OCI-LY7 (cell line): ENCODE measurements around the gene HMX2.

Experiments used
- CTCF ChIP-seq: fragments of 200-600 bp; sonication (generic); conservative IDR thresholded peaks from 2 replicates; pipeline ENCODE4 v1.5.1; 2014; ENCODE audit warnings: mild to moderate bottlenecking, antibody characterized with exemption, low read length, moderate library complexity, mixed read lengths
- EZH2phosphoT487 ChIP-seq: fragments of 200-600 bp; sonication (generic); IDR thresholded peaks from 2 replicates; pipeline ENCODE4 v1.6.1; 2018; ENCODE audit warnings: low read depth, borderline replicate concordance, mild to moderate bottlenecking, mixed run types, antibody characterized with exemption, low read length, moderate library complexity, mixed read lengths

GRCh38 chr10:123143825-123144168, 4.1 kb upstream of the HMX2 start:
- TF ChIP-seq CTCF (no peak), EZH2phosphoT487 (no peak)
